CD1c-positive myeloid dendritic cell (primary cell): ENCODE measurements around the gene IL17REL.
A peak's percentile ranks its signal among the peaks of the same experiment; 100 is the strongest.

ENCODE experiments used
- DNase-seq: peaks from one replicate; pipeline ENCODE4 v3.0.0-alpha.2; 2016; ENCODE audit errors: extremely low spot score

The IL17REL gene

DNA sequence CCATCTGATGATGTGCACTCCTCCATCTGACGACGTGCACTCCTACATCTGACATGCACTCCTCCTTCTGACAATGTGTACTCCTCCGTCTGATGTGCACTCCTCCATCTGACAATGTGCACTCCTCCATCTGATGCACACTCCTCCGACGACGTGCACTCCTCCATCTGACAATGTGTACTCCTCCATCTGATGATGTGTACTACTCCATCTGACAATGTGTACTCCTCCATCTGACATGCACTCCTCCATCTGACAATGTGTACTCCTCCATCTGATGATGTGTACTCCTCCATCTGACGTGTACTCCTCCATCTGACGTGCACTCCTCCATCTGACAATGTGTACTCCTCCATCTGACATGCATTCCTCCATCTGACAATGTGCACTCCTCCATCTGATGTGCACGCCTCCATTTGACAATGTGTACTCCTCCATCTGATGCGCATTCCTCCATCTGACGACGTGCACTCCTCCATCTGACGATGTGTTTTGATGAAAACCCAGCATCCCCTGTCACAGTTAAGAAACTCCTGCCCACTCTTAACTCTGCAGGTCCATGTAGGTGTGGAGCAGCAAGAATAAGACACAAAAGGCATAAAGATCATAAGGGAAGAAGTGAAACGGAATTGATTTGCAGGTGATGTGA is 9.7 kb upstream of the IL17REL start:
- DNase-seq, result no peak

DNA sequence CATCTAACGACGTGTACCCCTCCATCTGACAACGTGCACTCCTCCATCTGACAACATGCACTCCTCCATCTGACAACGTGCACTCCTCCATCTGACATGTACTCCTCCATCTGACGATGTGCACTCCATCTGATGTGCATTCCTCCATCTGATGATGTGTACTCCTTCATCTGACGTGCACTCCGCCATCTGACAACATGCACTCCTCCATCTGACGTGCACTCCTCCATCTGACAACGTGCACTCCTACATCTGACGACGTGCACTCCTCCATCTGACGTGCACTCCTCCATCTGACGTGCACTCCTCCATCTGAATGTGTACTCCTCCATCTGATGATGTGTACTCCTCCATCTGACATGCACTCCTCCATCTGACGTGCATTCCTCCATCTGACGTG is 8.0 kb upstream of the IL17REL start:
- no peak for DNase-seq

DNA sequence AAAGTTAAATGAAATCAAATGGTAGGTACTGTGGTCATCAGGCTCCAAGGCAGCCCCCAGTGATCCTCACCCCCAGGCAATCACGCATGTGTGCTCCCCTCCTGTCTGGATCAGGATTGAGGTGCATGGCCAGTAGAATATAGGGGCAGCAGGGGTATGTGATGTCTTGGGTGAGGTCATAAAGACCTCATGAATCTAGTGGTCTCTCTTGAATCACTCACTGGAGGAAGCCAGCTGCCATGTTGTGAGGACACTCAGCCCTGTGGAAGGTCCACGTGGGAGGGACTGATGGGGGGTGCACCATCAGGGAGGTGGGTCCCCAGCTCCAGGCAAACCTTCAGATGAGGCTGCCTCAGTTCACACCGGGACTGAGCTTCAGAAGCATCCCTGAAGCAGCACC is 6.8 kb upstream of the IL17REL start:
- DNase-seq, result no peak

DNA sequence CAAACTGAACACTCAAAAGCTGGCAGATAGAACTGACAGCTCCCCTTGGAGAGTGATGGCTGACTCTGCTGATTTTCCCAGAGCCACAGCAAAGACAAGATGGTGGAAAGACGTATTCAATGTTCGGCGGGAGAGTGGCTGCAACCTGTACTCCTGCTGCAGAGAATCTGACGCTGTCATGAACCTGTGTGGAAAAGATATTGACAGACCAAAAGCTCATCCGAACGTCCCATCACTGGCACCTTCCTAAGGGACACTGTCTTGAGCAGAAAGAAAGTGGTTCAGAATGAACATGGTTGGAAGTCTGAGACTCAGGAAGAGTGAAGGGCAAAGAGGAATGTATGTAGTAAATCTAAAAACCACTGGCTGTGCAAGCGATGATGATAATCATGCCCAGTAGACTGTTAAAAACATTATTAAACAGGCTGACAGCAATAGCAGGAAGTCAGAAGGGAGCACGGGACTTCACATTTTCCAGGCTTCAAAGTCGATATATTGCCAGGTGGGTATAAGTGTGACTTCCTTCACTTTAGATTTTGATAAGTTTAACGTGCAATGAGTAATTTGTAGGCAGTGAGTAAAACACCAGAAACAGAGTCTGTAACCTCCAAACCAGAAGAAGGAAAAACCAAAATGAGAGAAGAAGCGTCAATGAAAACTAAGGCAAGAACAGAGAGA is 6.2 kb upstream of the IL17REL start:
- DNase-seq, result no peak

DNA sequence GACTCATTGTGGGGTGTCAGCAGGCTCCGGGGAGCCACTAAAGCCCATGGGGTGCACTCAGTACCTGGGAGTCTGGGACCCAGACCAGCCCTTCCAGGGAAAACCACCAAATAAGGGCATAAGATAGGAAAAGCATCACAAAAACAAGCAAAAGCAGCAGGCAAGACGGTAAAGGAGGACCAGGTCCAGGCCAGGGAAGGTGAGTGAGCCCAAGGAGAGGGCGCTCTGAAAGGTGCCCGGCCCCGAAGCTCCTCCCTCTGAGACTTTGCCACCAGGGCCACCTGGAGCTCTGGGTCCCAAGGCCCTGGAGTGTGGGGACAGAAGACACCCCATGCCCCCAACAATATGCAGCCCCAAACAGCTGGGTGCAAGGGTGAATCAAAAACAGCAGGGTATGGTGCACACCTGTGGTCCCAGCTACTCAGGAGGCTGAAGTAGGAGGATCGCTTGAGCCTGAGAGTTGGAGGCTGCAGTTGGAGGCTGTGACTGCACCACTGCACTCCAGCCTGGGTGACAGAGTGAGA is 5.2 kb upstream of the IL17REL start:
- DNase-seq, result no peak

DNA sequence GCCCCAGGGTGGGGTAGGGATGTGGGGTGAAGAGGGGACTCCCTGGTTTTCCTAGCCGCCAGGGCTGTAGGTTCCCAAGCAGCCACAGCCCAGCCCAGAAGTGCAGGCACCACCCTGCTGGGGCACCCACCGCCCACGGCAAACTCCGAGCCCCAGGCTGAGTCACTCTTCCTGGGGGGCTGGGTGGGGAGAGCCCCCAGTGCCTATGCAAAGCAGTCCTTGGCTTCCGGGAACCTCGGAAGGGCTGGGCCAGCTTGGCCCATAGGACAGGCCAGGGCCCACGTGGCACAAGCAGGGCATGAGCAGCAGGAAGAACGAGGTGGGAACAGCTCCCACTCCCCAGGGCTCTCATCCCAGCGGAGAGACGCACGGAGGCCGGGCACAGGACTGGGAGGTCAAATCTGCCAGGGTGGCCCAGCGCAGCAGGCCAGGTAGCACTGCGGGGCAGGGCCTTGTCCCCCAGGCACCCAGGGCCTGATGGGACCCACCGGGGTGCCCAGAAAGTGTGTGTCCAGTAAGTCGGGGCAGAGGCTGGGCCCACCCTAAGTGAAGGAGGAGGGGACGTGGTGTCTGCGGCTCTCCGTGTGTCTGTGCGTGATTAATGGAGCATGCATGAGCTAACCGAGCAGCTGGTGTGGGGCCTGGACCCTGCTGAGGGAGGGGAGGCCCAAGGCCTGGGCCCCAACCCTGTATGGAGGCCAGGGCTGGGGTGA is 4.6 kb upstream of the IL17REL start:
- DNase-seq, result no peak

DNA sequence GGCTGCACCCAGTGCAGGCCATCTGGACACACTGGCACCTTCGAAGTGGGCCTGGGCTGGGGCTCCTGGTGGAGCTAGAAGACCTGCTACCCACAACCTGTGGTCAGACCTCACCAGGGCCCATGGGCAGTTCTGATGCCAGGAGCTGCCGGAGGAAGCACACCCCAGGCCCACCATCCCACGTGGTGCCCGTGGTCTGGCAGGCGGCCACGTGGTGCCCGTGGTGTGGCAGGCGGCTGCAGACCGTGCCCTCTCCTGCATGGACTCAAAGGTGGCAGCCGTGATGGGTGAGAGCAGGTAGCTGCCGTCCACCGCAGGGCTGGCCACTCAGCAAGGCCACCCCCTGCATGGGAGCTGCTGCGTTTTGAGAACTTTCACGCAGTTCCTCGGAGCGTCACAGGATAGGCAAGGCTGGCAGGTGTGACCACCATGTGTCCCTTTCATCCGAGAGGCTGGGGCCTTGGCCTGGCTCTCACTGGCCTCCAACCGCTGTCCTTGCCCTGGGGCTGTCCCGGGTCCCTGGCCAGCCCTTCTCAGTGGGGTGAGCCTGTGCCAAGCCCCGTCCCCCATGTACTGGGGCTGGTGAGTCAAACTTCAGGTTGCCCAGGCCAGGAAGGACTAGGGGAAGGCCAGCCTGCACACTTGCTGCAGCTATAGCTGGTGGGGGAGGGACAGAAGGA is 3.9 kb upstream of the IL17REL start:
- no peak for DNase-seq

DNA sequence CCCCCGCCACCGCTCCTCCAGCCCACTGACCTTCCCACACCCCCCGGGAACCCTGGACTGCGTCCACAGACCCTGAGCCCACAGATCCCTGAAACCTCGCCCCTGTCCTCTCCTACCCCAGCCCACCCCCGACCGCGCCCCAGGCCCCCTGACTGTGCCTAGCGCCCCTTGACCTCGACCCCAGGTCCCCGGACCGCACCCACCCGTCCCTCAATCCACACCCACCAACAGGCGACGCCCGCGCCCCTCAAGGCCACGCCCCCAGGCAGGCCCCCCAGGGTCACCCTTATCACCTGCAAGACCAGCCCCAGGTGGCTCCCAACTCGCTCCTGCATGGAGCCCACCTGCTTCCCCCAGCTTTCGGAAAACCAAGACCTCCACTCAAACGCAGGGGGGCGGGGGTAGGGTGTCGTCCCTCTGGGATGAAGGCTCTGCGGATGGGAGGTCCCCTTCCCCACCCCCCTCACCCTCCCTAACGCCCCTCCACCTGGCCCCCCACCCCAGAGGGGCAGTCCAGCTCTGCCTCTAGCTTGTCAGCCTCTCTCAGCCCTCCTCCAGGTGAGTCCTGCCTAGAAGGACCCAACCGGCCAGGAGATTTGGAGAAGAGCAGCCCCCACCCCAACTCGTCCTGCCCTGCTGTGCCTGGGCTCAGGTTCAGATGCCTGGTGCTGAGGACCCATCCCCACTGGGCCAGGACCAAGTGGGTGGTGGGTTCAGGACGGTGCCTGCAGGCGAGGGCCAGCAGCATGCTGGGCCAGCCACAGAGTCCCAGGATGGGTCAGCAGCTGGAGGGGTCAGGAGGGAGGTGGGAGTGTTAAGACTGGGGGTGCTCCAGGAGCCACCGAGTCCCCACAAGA is 3.1 kb upstream of the IL17REL start:
- no peak for DNase-seq

DNA sequence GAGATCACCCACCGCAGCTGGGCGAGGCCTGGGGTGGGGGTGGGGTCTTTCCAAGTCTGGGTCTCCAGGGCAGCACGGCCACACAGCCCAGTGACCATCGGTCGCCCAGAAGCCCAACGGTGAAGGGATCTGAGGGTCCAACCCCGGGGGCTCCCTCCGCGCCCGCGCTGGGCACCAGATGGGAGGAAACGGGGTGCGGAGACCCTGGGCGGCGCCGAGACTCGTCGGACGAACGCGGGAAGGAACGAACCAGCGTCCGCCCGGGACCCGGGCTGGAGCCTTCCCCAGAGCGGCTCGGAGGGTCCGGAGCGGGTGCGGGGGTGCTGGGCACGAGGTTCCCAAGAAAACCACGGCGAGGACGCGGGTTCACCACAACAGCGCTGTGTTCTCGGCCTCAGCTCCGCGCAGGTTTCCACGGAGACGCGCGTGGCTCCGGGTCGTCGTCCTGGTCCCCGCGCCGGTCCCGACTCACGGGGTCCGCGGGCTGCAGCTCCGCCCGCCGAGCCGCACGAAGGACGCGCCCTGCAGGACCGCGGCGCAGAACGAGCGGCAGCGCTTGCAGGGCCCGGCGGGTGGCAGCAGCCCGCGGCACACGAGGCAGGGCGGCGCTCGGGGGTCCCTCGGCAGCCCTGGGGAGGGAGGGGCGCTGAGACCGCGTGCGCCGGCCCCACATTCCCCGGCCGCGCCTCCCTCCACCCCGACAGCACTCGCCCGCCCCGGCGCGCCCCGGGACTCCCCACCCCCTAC is 2.3 kb upstream of the IL17REL start:
- no peak for DNase-seq

DNA sequence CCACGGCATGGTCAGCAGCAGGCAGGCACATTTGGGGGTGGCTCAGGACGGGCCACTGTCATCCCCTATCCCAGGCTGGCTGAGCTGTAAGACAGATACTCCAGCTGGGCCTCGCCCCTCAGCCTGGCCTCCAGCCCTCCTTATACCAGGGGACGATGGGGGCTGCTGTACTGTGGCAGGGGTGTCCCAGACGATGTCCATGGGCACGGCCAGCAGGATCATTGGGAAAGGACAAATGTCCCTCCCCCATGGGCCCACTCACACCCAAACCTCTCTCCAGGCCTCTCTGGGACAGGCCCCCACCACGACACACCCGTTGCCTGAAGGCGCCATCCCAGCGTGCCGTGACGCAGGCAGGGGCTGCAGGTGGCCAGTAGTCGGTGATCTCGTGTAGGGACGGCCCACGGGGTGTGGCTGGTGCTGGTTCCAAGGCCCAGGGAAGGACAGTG is 1.5 kb upstream of the IL17REL start:
- no peak for DNase-seq

DNA sequence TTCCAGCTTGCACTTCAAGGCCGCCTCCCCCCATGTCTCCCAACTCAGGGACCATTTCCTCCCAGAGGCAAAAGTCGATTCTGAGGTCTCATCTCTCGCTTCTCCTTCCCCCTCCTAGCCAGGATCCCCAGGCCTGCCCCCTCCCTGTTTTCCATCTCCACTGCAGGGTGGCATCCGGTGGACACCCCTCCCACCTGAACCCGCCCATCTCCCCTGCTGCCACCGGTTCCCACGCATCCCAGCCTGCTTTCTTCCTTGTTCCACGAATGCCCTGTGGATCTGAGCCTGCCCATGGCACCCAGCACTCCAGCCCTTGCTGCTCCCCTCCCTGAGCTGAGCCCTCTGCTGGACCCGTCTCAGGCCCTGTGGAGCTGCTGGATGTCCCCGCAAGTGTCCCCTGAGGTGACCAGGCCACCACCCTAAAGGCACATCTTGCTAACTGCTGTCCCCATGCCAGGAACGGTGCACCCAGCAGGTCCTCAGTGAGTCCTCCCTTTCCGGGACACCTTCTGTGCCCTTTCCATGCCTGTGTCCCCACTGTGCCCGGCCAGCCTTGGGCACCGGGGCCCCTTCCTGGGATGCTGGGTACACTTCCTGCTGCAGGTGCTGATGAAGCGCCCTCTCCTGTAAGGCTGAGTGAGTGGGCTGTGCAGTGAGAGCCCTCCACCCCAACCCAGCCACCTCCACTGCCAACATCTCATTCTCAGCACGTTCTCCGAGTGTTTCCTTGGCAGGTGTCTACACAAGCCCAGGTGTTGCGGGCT is 936 bp downstream of the IL17REL start:
- DNase-seq, result no peak

DNA sequence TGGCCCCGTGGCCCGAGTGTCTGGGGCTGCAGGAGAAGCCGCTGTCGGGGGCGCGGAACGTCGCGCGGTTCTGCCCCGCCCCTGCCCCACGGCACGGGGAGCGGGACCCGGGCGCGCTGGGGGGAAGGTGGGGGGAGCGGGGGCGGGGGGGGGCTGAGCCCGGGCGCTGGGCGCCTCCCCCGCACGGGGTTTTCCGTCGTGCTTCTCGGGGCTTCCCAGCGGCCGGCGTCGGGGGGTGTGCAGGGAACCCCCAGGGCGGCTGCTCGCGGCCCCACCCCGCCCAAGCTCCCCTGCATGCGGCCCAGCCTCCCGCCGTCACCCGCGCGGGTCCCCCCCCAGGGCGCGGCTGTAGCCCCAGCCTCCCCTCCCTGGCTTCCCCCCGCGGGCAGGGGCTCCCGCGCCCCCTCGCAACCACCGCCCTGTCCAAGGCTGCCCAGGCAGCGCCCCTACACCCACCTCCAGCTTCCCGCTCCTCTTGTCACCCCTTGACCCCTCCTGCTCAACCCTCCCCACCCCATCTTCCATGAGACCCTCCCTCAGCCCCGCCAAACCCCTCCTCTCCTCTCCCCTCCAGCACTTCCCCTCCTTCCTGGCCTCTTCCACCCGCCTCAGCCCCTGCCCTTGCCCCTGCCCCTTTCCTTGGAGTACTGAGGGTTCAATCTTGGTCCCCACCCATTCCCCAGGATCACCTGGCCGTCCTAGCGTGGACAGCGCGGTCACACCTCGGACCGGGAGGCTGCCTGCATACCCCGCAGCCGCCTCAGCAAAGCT is 1.7 kb downstream of the IL17REL start:
- peak; percentile 24 for DNase-seq

DNA sequence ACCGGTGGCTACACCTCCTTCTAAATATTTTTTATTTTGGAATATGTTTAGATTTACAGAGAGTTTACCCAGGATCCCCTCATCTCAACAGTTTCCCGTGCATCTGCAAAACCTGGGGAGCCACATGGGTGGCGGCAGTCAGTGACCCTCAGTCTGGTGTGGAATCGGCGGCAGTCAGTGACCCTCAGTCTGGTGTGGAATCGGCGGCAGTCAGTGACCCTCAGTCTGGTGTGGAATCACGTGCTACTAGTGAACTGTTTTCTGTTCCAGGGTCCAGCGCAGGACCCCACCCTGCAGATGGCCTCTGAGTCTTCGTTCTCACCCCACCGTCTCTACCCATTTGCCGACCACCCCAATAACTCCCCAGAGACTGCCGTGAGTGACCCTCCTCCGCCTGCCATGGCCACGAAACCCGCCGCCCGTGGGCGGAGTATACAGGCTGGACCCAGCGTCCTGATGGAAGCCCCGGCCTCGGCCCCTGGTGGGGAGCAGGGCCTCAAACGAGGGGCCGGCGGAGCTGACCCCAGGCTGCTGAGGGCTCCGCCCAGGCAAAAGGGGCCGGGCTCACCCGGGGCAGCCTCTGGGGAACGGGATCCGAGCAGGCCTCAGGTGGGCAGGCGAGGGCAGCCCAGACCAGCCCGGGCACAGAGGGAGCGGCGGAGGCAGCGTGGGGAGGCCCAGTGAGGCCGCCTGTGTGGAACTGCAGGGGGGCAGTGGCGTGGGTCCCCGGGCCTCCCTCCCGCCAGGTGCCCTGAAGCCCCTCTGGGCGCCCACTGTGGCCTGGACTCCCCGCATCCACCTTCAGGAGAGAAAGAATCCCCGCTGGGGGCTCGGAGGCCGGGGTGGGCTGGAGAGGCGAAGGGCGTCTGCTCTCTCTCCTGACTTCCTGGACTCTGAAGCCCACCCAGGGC is 2.5 kb downstream of the IL17REL start:
- DNase-seq, result no peak

DNA sequence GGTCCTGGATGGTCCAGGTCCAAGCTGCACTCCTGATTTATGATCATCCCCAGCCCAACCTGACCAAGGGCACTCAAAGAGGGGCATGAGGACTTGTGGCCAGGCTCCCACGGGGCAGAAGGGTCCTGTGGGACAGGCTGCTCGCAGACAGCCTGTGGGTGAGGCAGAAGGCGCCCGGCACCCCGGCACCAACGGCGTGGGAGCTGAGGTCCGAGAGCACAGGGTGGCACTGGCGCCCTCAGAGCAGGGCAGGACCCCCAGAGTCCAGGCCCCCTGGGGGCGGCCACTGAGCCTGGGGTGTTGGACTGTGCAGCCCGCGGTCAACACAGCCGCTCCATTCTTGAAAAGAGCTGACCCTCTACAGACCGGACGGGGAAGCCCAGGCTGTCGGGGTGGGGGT is 3.3 kb downstream of the IL17REL start:
- no peak for DNase-seq

DNA sequence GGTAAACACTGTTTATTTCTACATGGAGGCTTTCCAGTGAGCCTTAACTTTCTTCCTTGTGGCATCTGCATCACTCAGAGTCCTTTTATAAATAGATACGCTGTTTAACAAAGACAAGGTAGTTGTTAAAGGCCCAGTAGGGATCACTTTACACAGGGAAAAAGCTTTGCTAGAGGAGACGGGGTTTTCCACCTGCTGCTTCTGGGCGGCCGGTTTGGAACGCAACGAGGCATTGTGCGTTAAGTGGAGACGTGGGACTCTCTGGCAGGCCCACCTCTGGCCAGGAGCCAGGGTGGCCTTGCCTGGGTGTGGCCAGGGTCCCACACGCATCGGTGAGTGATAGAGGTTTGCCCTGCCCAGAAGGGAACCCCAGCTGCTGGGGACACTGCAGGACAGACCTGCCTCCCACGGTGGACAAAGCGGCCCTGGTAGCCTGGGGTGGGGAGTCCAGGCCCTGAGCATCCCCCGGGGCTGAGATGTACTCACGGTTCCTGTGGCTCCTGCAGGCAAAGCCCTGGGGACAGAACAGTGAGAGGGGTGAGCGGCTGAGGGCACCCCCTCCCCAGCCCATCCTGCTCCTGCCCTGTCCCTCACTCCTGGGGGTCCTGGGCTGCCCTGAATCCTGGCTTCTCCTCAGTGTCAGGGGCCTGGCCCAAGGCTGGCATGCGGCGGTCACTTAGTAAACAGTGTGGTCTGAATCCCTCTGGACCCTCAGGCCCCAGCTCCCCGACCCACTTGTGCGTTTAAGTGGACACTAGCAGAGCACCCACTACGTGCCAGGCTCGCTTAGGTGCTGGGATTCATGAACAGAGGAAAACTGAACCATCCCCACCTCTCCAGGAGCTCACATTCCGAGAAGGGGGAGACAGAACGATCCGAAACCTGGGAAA is 4.2 kb downstream of the IL17REL start:
- no peak for DNase-seq

DNA sequence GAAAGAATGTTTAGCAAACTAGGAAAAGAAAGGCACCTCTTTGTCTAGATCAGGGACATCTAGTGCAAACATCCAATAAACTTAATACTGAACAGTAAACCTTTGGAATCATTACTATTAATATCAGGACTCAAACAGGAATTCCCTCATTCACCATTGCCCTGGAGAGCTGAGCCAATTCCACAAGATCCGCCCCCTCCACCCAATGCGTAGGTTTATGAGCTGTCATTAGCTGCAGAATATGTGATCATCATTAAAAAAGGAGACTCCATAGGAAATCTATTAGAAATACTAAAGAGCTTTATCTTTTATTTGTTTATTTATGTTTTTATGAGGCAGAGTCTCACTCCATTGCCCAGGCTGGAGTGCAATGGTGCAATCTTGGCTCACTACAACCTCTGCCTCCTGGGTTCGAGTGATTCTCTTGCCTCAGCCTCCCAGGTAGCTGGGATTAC is 5.5 kb downstream of the IL17REL start:
- no peak for DNase-seq

DNA sequence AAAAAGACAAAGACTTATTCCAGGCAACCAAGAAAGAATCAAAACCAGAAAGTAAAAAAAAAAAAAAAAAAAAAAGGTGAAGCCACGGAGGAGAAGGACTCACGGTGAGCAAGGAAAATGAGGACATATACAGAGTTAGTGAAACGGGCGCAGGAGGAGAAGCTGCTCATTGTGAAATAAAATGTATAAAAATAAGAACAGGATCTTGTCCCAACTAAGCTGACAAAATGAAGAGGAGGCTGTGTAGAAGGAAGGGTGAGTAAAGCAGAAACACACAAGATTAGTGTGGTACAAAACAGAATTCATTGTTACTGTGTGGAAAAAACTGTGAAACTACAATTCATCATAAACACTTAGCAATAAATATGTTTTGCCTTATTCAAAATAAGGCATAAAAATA is 7.6 kb downstream of the IL17REL start:
- peak; percentile 31 for DNase-seq
